IMR-90 (cell line): ENCODE measurements around the gene NUMA1.

Source experiments
- BHLHE40 ChIP-seq: fragments of 150-350 bp; IDR thresholded peaks from 2 replicates; pipeline ENCODE4 v1.6.1; 2016; ENCODE audit warnings: mild to moderate bottlenecking, low read depth, low read length
- CEBPB ChIP-seq: IDR thresholded peaks from 2 replicates; pipeline ENCODE4 v1.6.1; 2012; ENCODE audit warnings: low read depth, low read length, improper control_type of control experiment
- FOS ChIP-seq: fragments of 150-350 bp; IDR thresholded peaks from 2 replicates; pipeline ENCODE4 v1.6.1; 2016; ENCODE audit warnings: low read depth, low read length
- MXI1 ChIP-seq: IDR thresholded peaks from 2 replicates; pipeline ENCODE4 v1.6.1; 2012; ENCODE audit warnings: low read depth, mild to moderate bottlenecking, low read length, moderate library complexity, borderline replicate concordance
- POLR2A ChIP-seq: IDR thresholded peaks from 2 replicates; pipeline ENCODE4 v1.6.1; 2012; ENCODE audit warnings: mild to moderate bottlenecking, low read depth, low read length
- RAD21 ChIP-seq: IDR thresholded peaks from 2 replicates; pipeline ENCODE4 v1.6.1; 2012; ENCODE audit warnings: low read length, improper control_type of control experiment
- RCOR1 ChIP-seq: IDR thresholded peaks from 2 replicates; pipeline ENCODE4 v1.6.1; 2012; ENCODE audit warnings: mild to moderate bottlenecking, low read length, improper control_type of control experiment; ENCODE audit not compliant: insufficient replicate concordance
- SMC3 ChIP-seq: fragments of 150-350 bp; IDR thresholded peaks from 2 replicates; pipeline ENCODE4 v1.6.1; 2016; ENCODE audit warnings: low read depth, mild to moderate bottlenecking, antibody characterized with exemption, low read length, moderate library complexity
- TF ChIP-seq, protein P1 (sequence below): conservative IDR thresholded peaks from 2 replicates; pipeline ENCODE4 v1.5.1; 2012; ENCODE audit warnings: mild to moderate bottlenecking, low read depth, low read length, improper control_type of control experiment
- TF ChIP-seq, protein P2 (sequence below): fragments of 150-350 bp; IDR thresholded peaks from 2 replicates; pipeline ENCODE4 v1.6.1; 2017; ENCODE audit warnings: mild to moderate bottlenecking, antibody characterized with exemption, low read length, low read depth

DNA sequence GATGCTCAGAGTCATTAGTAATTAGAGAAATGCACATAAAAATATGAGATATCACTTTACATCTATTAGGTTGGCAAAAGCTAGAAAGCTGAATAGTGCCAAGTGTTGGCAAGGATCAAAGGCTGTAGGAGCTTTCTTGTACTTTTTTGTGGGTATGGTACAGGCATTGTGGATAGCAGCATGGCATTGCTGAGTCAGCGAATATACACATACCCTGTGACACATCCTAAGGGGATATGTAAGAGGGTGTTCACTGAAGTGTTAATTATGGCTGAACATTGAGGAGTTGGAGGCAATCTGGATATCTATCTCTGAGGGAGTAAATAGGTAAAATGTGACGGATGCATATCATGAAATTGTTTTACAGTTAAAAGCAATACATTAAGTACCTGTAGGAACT lies 108.7 kb downstream of the NUMA1 start:
- TF ChIP-seq, protein P1, sequence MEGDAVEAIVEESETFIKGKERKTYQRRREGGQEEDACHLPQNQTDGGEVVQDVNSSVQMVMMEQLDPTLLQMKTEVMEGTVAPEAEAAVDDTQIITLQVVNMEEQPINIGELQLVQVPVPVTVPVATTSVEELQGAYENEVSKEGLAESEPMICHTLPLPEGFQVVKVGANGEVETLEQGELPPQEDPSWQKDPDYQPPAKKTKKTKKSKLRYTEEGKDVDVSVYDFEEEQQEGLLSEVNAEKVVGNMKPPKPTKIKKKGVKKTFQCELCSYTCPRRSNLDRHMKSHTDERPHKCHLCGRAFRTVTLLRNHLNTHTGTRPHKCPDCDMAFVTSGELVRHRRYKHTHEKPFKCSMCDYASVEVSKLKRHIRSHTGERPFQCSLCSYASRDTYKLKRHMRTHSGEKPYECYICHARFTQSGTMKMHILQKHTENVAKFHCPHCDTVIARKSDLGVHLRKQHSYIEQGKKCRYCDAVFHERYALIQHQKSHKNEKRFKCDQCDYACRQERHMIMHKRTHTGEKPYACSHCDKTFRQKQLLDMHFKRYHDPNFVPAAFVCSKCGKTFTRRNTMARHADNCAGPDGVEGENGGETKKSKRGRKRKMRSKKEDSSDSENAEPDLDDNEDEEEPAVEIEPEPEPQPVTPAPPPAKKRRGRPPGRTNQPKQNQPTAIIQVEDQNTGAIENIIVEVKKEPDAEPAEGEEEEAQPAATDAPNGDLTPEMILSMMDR: no peak
- TF ChIP-seq POLR2A (no peak), BHLHE40 (no peak), SMC3 (no peak), MXI1 (no peak), RAD21 (no peak), RCOR1 (no peak), FOS (no peak), CEBPB (no peak)
- TF ChIP-seq, protein P2, sequence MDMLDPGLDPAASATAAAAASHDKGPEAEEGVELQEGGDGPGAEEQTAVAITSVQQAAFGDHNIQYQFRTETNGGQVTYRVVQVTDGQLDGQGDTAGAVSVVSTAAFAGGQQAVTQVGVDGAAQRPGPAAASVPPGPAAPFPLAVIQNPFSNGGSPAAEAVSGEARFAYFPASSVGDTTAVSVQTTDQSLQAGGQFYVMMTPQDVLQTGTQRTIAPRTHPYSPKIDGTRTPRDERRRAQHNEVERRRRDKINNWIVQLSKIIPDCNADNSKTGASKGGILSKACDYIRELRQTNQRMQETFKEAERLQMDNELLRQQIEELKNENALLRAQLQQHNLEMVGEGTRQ: no peak
